Measurements from ENCODE around the gene PRKAG2.
A peak's percentile ranks its signal among the peaks of the same experiment; 100 is the strongest.

The PRKAG2 gene

GRCh38 chr7:151666886-151667285 is 210.0 kb downstream of the PRKAG2 start:
- no peak for DNase-seq

- DNase-seq = no peak
These were observed 211.5 kb downstream of the PRKAG2 start for GRCh38 chr7:151665368-151665767.

DNA sequence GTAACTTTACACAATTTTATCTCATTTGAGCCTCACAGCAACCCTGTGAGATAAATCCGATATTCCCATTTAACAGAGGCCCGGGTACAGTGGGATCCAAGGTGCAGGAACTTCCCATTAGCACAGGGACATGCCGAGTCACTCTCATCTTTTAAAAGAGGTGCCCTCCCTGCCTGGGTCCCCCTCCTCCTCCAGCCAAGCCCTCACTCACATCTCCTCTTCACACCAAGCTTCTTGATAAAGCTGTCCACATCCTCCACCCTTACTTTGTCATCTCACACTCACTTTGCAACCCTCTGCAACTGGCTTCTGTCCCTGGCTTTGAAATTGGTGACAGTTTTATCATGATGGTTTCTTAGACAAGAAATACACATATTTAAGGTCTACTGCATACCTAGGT is 212.6 kb downstream of the PRKAG2 start:
- DNase-seq = no peak

DNA sequence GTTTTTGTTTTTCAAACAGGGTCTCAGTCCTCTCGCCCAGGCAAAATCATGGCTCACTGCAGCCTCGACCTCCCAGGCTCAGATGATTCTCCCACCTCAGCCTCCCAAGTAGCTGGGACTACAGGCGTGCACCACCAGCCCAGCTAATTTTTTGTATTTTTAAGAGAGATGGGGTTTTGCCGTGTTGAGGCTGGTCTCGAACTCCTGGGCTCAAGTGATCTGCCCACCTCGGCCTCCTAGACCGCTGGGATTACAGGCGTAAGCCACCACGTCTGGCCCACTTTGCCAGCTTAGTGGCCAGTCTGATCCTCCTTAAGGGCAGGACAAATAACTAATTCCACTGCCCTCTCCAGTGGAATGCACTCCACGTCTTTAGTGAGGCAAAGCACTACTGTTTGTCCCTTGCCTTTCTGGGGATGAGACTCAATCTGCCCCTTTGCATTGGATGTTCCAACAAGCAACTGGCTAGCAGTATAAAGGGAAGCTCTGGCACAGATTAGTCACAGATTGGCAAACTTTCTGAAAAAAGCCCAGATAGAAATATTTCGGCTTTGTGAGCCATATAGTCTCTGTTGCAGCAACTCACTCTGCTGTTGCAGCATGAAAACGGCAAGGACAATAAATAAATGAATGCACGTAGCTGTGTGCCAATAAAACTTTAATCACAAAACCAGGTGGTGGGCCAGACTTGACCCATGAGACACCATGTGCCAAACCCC is 213.4 kb downstream of the PRKAG2 start:
- no peak for DNase-seq

DNA sequence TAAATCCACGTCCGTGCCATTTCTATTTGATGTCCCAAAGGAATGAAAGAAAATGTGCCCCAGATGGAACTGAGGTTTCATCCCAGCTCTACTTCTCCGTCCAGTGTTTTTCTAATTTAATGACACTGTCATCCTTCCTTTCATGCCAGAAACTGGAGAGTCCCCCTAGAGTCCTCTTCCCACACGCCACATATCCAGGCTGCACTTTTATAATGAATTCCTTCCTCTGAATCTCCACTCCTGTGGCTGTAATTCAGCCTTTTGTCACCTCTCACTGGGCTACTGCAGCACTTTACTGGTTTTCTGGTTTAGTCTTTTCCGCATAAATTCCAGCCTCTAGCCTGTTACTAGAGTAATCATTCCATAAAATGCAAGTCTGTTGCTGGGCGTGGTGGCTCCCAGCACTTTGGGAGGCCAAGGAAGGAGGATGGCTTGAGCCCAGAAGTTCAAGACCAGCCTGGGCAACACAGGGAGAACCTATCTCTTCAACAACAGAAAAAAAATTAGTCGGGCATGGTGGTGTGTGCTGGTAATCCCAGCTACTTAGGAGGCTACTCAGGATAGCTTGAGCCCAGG is 214.6 kb downstream of the PRKAG2 start:
- no peak for DNase-seq

DNA sequence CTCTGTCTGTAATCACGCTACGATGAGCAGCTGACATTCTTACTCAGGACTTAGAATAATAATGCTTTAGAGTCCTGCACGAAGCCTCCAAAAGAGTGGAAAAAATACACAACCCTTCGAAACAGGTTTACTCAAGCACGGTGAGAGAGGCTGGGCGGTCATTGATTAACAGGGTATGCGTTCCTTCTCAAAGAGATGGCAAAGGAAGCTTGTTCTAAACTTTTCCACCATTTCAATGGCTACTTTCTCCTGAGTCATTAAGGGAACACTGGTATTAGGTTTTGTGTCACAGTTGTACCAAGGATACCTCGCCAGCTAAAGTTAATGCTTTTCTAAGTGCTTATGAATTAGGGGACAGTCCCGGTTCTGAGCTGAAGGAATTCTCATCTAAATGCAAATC is 215.3 kb downstream of the PRKAG2 start:
- DNase-seq = no peak

DNA sequence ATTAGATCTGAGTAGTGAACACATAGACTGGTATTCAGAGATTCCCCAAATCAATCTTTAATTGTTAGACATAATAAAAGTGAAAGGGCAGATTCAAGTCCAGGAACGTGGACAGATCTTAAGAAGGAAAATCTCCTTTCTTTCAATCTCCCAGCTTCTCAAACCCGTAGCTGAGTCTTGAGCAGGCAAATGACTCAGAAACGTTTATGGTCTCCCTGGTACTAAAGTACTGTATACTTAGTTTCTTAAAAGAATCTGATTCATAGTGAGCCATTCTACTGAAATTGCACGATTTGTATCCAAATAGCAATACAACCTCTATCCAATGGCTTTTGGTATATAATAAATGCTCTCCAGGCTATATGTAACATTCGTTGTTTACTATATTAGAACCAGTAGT is 216.8 kb downstream of the PRKAG2 start:
- DNase-seq = no peak

DNA sequence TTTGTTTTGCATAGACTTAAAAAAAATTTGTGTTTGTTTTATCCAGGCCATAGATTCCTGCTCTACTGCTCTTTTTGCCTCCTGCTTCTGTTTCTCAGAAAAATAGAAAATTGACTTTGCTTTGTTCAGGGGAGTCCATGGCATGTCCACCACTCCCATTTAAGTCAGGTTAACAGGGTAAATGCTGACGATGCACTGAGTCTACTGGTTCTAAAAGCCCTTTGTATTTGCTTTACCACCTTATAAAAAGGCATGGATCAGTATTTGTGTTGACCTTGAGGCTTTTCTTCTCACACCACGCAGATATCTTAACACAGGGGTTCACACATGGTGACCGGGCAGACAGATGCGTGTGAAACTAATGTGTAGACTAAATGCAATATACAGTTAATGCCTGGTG is 217.7 kb downstream of the PRKAG2 start:
- DNase-seq = no peak

DNA sequence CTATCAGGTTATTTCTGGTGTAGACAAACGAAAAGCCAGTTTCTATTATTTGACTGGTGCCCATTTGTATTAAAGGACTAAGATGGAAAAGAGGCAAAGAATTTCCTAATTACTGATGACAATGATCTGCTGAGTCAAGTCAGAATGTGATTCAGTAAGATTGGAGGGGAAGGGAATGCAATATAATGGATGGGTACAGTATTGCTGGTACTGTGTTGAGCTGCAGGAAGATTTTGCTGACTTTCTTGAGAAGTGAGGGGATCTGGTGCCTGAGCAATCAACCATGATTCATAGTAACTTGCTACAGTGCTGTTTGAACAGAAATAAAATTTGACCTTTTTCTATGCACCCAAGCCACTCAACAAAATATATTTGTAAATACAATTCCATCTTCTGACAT is 218.1 kb downstream of the PRKAG2 start:
- DNase-seq = peak; percentile 9

DNA sequence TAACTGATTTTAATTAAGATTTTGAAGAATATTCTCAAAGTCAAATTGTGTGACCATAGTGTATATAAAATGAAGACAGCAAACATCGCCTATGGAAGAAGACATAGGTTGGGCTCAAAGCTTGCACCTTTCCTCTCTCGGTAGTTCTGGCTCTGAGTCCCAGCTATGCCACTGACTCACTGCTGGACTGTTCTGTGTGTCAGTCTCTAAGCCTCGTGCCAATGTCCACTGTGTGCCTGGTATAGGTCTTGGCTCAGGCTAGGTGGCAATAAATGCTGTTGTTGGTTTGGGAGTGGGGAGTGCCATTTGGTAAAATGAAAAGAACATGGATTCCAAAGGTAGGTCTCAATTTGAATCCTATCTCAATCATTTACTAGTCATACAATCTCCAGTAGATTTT is 219.7 kb downstream of the PRKAG2 start:
- DNase-seq = no peak

DNA sequence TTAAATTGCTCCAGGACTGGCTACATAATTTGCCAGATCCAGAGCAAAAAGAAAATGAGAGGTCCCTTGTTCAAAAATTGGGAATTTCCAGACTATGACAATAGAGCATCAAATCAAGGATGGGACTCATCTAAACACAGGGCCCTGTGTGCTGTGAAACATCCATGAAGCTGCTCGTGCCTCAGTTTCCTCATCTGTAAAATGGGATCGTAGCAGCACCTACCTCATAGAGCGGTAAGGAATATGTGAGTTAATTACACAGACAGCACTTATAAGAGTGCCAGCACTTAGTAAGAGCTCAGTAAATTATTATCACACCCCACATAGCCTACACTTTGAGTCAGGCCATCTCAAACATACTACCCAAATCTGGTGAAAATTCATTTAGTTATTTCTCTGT is 221.4 kb downstream of the PRKAG2 start:
- DNase-seq = no peak

DNA sequence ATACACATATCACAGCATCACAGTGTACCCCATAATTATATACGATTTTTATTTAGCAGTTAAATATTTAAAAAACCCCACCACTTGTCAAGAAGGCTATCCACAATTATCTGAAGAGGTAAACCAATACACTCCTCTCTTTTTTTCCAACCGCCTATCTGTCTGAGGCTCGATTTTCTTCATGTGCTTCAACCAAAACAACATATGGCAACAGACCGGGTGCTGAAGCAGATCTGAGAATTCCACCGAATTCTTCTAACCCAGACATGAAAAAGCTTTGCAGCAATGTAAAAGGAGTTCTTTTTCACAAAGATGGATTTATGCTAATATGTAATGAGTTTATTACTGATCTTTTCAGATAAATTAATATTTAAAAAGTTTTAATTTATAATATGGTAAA is 224.8 kb downstream of the PRKAG2 start:
- DNase-seq = no peak

GRCh38 chr7:151650161-151650560 is 226.8 kb downstream of the PRKAG2 start:
- DNase-seq = no peak

DNA sequence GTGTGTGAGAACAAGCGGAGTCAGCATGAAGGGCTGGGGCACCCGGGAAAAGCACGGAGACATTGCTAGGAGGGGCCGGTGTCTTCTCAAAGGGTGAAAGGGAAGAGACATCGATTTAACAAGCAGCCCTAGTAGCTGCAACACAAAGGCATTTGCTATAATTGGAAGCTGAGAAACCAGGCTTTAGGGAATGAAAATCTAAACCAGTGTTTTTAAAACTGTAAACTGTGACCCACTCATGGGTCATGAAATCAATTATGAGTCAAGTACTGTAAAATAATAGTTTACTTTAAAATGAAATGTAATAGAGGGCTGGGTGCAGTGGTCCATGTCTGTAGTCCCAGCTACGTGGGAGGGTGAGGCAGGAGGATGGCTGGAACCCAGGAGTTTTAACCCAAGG is 228.5 kb downstream of the PRKAG2 start:
- no peak for DNase-seq

DNA sequence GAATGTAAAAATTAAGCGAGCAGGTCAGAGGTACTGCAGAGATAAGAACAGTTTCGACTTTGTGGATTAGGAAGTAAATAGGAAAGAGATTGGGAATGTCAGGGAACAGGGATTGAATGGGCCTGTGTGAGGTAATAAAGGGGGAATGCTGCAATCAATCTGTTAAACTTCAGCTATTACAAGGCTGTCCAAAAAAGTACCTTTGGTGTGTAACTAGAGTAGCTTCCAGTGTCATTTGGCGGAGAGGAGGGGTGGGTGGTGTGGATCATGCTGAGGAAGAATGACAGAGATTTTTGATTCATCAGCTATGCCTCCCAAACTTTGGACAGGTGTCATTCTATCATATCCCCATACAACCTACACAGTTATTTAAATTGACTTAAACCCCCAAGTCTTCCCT is 229.0 kb downstream of the PRKAG2 start:
- DNase-seq = no peak

GRCh38 chr7:151647006-151647405 is 229.9 kb downstream of the PRKAG2 start:
- DNase-seq = no peak

- no peak for DNase-seq
These were observed 231.6 kb downstream of the PRKAG2 start for GRCh38 chr7:151645311-151645710.

DNA sequence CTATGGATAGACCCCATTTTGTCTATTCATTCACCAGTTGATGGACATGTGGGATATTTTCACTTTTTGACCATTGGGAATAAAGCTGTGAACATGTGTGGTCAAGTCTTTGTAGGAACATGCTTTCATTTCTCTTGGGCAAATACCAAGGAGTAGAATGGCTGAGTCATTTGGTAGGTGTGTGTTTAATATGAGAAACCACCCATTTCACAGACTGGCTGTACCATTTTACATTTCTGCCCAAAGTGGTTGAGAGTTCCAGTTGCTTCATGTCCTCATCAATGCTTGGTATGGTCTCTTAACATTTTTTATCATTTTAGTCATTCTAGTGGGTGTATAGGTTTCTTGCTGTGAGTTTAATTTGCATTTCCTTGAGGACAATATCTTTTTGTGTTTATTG is 232.4 kb downstream of the PRKAG2 start:
- DNase-seq = no peak

DNA sequence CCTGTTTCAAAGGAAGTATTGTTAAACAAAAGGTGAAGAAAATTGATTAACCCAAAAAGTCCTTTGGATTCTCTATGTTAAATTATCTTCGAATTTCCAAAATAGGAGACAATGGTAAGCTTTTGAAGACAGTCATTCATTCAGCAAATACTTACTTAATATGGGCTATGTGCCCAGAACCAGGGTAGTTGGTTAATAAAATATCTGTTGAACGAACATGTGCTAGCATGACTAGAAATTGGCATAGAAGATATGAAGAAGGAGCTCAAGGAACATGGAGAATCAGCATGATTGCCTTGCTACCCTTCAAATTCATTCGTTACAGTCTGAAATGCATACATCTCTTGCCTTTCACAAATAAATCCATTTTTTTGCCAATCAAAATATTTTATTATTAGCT is 234.2 kb downstream of the PRKAG2 start:
- DNase-seq = no peak

- DNase-seq = no peak
These were observed 235.3 kb downstream of the PRKAG2 start for GRCh38 chr7:151641587-151641986.

GRCh38 chr7:151637781-151638261 is 239.1 kb downstream of the PRKAG2 start:
- no peak for DNase-seq

GRCh38 chr7:151634643-151635042 is 242.3 kb downstream of the PRKAG2 start:
- DNase-seq = no peak

DNA sequence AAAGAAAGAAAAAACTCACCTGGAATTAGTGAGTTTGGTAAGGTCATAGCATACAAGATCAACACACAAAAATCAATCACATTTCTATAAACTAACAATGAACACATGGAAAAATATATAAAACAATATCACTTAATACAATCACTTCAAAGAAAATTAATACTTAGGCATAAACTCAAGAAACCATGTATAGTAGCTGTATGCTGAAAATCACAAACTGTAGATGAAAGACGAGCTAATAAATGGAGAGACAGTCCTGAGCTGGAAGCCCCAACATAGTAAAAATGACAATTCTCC is 243.5 kb downstream of the PRKAG2 start:
- DNase-seq = no peak

- peak; percentile 95 for DNase-seq
These were observed 244.0 kb downstream of the PRKAG2 start for GRCh38 chr7:151632750-151633515.

All from suppressor macrophage treated with lipopolysaccharide for 4 hours (primary cell).